HG03025 (cell line): ENCODE results near the gene MAST4.
A peak's percentile ranks its signal among the peaks of the same experiment; 100 is the strongest.
"Not testable (repeated sequence)": the region's sequence is repeated elsewhere in the genome, so short reads cannot be mapped to it uniquely, and the experiment has no call there.

Experiments used
- ATAC-seq: cut with Tn5 transposase; IDR thresholded peaks from one replicate; pipeline ENCODE4 v1.9.1; 2021; ENCODE audit warnings: mild to moderate bottlenecking, moderate library complexity; ENCODE audit not compliant: unreplicated experiment, low FRiP score

Gene MAST4

DNA sequence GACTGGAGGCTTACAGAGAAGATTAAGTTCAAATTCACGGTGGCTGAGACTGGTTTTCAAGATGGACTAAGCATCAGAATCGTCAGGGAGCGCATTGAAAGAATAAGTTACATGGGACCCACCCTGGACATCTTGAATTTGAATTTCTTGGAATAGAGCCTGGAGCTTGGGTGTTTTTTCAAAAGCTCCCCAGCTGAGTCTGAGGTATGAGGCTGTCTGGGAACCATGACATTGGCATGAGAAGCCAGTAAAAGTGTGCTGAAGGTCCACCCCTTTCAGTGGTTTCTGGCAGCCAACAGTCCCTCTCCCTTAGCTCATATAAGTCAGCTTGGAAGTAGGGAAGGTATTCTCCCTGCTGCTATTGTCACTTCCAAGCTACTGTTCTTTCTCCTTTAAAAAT is 97.8 kb downstream of the MAST4 start:
- no peak for ATAC-seq

- ATAC-seq: not testable (repeated sequence)
Observed at GRCh38 chr5:66695840-66696239, 99.6 kb downstream of the MAST4 start.

GRCh38 chr5:66697796-66698564 is 101.8 kb downstream of the MAST4 start:
- ATAC-seq: no peak

DNA sequence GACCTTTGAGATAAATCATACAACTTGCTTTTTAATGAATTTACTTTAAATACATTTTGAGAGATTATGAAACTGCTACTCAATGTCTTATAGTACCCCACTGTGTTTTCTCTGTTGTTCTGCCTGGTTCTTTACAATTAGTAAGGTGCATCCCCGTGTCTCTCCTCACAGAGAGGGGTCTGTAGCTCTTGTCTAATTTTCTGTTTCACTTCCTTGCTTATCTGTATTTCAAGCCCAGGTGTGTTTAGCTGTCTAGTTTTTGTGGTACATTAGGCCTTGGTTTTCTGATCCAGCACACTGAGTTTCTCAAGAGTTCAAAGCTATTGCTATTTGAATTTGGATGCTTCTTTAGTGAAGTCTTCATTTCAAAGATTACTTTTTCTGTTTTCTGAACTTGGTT is 105.1 kb downstream of the MAST4 start:
- ATAC-seq: peak; percentile 96

- ATAC-seq: no peak
Observed at GRCh38 chr5:66702426-66702825, 106.2 kb downstream of the MAST4 start.

- no peak for ATAC-seq
Observed at GRCh38 chr5:66704790-66705425, 108.7 kb downstream of the MAST4 start.

DNA sequence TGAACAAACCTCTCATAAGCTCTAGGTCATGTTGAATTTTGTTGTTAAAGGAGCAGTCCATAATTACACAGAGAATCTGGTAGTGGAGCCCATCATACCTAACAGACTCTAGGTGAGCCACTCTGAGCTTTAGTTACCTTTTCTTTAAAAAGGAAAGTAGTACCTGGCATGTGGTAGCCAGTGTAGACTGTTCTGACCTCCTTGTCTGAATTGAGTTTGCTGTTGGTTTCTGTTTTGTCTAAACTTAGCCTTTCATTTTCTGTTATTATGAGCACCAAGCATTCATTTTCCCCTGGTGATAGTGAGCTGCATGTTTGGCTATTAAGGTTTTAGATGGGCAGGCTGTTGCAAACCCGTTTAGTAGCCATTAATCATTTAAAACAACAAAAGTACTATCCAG is 112.2 kb downstream of the MAST4 start:
- ATAC-seq: peak; percentile 90

DNA sequence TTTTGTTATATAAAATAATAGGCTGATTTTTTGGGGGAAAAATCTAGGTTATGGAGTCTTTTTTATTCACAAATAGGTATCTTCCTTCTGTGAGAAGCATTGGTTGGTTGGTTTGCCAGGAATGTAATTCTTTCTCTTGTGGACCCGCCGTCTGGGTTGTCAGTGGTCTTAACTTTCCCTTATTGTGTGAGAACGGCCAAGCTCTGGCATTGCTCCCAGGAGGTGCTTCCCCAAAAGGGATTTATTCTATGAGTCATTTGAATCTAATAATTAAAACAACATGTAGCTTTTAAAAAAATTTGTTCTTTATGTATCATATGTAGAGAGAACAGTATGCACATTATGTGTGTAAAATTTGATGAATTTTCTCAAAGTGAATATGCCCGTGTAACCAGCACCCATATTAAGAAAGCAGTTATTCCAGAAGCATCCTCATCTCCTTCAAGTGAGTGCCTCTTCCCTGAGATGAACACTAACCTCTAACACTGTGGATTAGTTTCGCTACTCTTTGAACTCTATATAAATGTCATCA is 114.4 kb downstream of the MAST4 start:
- no peak for ATAC-seq

DNA sequence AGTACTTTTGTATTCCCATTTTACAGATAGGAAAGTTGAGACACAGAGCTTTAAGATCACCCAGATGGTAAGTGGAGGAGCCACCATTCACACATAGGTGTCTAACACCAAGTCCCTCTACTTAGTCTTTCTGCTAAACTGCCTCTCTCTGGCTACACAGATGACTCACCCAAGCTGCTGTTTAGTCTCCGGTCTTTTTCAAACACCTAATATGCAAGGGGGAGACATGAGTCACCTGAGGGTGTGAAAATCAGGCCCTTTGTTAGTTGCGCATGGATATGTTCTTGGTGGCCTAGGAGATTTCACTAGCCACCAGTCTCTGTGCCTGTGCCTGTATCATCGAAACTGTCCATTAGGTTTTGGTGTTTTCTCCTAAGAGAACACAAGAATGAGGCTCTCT is 117.8 kb downstream of the MAST4 start:
- ATAC-seq: peak; percentile 71

DNA sequence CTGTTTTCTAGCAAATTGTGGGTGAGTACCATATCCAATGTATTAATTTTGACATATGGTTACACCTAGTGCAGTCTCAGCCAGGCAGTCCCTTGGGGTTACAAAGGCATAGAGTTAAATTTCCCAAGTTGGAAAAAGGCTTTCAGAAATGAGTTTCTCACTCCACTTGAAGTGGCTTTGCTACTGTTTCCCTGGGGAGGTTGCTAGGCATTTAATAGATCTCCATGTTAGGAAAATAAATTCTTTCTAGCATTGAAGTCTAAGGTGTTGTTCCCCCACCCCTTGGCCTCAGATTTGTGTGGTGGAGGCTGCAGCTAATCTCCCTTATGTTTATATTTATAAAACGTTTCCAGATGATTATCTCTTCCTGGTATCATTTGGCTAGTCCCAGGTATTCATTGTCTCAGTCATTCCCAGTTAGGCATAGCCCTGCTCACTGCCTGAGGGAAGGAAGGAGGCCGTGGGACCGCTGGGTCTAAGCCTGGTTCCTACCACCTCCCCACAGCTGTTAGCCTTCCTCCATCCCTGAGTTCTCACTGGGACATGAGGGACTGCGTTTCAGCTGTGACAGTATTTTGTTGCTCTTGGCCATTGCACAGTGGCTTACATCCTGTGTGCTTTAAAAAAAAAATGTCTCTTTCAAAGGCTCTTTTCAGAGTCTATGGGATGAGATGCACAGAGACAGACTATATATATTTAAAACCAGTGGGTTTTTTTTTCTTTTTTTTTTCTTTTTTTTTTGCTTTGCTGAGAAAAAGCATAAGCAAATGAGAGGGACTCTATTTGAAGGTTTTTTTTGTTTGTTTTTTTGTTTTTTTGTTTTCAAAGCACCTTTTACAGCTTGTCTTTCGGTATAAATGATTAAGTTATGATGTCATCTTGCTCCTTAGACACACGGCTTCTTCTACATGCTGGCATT is 121.5 kb downstream of the MAST4 start:
- no peak for ATAC-seq

GRCh38 chr5:66718374-66719002 is 122.3 kb downstream of the MAST4 start:
- no peak for ATAC-seq

GRCh38 chr5:66720780-66721179 is 124.6 kb downstream of the MAST4 start:
- ATAC-seq: no peak

DNA sequence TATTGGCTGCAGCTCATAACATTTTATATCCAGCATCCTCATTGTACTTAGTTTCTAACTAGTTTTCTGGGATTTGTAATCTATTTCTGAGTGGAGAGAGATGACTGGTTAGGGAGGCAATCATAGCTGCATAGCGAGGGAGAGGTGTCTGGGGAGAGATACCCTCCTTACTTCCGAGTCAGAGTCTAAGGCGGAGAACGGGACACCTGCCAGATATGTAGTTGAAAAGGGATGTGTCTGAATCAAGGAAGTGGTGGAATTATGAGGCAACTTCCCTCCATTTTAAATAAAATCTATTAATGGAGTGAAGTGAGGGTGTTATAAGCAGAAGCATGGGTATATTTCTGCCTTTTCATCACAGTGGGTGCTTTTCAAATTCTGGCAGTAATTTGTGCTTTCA is 126.5 kb downstream of the MAST4 start:
- no peak for ATAC-seq

DNA sequence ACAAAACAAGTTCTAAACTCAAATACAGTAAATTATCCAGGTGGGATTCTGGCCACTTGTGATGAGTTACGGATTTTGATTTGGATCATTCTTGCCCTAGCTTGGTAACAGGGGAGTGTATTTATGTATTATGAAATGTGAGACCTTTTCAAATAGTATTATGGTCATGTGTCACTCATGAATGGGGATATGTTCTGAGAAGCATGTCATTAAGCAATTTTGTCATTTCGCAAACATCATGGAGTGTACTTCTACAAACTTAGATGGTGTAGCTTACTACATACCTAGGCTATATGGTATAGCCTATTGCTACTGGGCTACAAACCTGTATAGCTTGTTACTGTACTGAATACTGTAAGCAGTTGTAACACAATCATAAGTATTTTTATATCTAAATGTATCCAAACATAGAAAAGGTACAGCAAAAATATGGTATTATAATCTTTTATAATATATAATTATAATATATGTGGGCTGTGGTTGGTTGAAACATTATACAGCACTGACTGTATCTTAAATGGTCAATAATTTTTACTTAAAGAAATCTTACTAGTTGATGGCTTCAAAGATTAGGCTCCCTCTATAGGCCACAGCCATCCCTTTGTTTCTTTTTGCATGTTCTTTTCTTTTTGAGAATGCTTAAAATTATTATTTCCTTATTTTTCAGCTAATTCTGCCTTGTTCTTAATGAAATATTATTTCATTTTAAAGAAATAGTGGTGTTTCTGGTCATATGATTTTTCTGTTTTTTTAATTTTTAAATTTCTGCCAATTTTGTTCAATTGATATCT is 128.4 kb downstream of the MAST4 start:
- ATAC-seq: no peak

DNA sequence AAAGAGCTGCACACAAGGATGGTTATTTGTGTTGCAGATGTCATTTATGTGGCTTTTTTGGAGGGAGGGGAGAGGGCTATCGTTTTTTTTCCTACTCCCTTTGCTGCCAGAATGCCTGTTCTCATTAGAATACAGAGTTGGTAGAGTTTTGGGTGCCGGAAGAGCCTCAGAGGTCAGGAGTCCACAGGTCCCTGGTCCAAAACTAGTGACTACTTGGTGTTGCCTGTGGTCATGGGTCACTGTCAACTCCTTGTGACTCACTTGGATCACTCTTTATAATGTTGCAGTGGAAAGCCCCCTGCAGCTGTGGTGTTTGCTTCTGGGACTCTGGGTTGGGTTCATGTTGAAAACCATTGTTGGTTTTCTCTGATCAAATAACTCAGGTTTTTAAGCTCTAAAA is 131.4 kb downstream of the MAST4 start:
- no peak for ATAC-seq

DNA sequence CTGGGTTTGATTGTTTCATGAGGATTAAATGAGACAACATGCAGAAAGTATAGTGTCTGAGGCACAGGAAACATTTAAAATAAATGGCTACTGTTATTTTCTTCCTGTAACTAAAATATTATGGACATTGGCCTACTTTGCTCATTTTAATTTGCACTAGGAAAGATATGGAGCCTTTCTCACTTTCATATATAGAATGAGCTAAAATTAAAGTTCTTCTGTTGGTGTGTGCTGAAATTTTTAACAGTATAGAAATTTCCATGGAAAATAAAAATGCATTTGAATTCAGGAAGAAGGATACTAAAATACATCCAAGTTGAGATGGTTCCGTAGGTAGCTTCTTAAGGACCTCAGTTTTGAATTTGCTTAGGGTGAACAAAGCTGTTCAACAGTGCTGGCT is 131.9 kb downstream of the MAST4 start:
- no peak for ATAC-seq

GRCh38 chr5:66737096-66737495 is 140.9 kb downstream of the MAST4 start:
- ATAC-seq: no peak

DNA sequence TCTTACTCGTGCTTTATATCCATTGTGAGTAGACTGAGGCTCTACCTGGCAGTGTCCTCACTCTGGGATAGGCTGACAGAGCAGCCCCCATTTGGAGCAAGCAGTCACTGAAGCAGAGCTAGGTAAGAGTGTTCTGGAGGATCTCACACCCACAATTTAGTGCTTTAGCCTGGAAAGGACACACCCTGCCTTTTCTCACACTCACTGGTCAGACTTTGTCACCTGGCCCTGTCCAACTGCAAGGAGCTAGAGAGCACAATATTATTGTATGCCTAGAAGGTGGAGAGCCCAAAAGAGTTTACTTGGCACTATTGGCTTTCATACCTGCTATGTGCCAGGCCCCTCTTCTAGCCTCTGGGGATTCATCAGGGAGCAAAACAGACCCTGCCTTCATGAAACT is 141.9 kb downstream of the MAST4 start:
- ATAC-seq: no peak

- ATAC-seq: no peak
Observed at GRCh38 chr5:66739021-66739420, 142.8 kb downstream of the MAST4 start.

DNA sequence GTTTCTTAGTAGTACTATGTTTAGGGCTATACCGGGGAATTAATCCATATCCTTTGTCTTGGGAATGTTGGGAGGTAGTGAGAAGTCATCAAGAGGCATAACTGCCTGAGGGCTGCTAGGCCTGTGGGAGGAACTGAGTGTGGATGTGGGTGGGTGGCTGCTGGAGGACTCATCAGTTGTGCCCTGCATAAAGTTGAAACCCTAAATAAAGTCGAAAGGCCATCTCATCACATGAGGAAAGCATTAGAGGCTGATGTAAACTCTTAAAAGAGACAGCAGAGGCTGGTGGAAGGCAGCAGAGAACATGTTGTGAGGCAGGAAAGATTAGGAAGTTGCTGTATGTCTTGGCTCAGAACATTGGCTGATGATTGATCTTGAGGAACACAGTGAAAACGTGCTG is 143.8 kb downstream of the MAST4 start:
- ATAC-seq: no peak
